MCF 10A (cell line): ENCODE measurements around the gene BPHL. TPM values are rescaled to one million over a fixed set of nuclear protein-coding genes. Genes with fewer than 3 reads are reported as not detected.

Experiments
- BruUV-seq: library from RNA; stranded (reverse); fragments of 400-500 nt; replicated peaks from 2 replicates; lab custom pipeline; 2021; lab: Mats Ljungman, UMichigan
- CTCF ChIA-PET: fragments of 300-600 bp; sonication (Branson Sonifier 250); formaldehyde crosslinking; extraction: SDS; loops from one replicate; lab custom pipeline; 2021; ENCODE audit warnings: antibody characterized with exemption, inconsistent platforms; lab: Yijun Ruan, JAX
- POLR2A ChIA-PET: fragments of 300-600, 350-650 bp; sonication (Branson Sonifier 250); formaldehyde crosslinking; extraction: SDS; loops from one replicate; lab custom pipeline; 2020; ENCODE audit warnings: antibody characterized with exemption, inconsistent platforms; lab: Yijun Ruan, JAX
- DNase-seq: peaks from one replicate; pipeline ENCODE4 v3.0.0-alpha.2; 2018; ENCODE audit not compliant: unreplicated experiment
- H3K27ac Mint-ChIP-seq: one replicate; pipeline ENCODE4 v1.8.0; 2022; ENCODE audit warnings: mild to moderate bottlenecking, low read depth, mixed read lengths; ENCODE audit not compliant: unreplicated experiment
- H3K27me3 Mint-ChIP-seq: one replicate; pipeline ENCODE4 v1.8.0; 2022; ENCODE audit warnings: mixed read lengths; ENCODE audit not compliant: insufficient read depth, unreplicated experiment
- H3K36me3 Mint-ChIP-seq: one replicate; pipeline ENCODE4 v1.8.0; 2022; ENCODE audit warnings: mild to moderate bottlenecking, moderate library complexity, mixed read lengths; ENCODE audit not compliant: insufficient read depth, unreplicated experiment
- H3K4me1 Mint-ChIP-seq: one replicate; pipeline ENCODE4 v1.8.0; 2022; ENCODE audit warnings: mixed read lengths; ENCODE audit not compliant: insufficient read depth, unreplicated experiment
- H3K4me3 Mint-ChIP-seq: one replicate; pipeline ENCODE4 v1.8.0; 2022; ENCODE audit warnings: mild to moderate bottlenecking, moderate library complexity, mixed read lengths; ENCODE audit not compliant: unreplicated experiment
- H3K9me3 Mint-ChIP-seq: one replicate; pipeline ENCODE4 v1.8.0; 2022; ENCODE audit warnings: mixed read lengths; ENCODE audit not compliant: unreplicated experiment
- intact Hi-C: fragments of 100-400 bp; cut with micrococcal nuclease; formaldehyde crosslinking; loops from 2 replicates; pipeline ENCODE4 v1.14.1; 2022
- total RNA-seq: library from RNA; stranded (reverse); gene quantifications from 2 replicates; pipeline ENCODE4 v1.2.3, GENCODE V29; 2022
- TF ChIP-seq, protein P1 (sequence below): fragments of 200-600 bp; IDR thresholded peaks from one replicate; pipeline ENCODE4 v1.8.0; 2022; ENCODE audit warnings: antibody characterized with exemption, mild to moderate bottlenecking; ENCODE audit not compliant: unreplicated experiment

BPHL gene
- total RNA-seq, 1 experiment from 2014 or later: 13.2 TPM

GRCh38 chr6:3200682-3201081 lies 82.2 kb downstream of the BPHL start:
- intact Hi-C loops: no loop called here
- Mint-ChIP-seq H3K4me3 (no peak overlapping the region), H3K27me3 (no peaks in the 10 kb centered on the region), H3K36me3 (no peaks in the 10 kb centered on the region), H3K9me3 (peaks cover 7% of the 10 kb centered on the region), H3K27ac (no peak overlapping the region), H3K4me1 (peaks cover under 1% of the 10 kb centered on the region)
- POLR2A ChIA-PET: no interaction called here
- CTCF ChIA-PET: no interaction called here
- BruUV-seq: no TSS peak
- TF ChIP-seq, protein P1, sequence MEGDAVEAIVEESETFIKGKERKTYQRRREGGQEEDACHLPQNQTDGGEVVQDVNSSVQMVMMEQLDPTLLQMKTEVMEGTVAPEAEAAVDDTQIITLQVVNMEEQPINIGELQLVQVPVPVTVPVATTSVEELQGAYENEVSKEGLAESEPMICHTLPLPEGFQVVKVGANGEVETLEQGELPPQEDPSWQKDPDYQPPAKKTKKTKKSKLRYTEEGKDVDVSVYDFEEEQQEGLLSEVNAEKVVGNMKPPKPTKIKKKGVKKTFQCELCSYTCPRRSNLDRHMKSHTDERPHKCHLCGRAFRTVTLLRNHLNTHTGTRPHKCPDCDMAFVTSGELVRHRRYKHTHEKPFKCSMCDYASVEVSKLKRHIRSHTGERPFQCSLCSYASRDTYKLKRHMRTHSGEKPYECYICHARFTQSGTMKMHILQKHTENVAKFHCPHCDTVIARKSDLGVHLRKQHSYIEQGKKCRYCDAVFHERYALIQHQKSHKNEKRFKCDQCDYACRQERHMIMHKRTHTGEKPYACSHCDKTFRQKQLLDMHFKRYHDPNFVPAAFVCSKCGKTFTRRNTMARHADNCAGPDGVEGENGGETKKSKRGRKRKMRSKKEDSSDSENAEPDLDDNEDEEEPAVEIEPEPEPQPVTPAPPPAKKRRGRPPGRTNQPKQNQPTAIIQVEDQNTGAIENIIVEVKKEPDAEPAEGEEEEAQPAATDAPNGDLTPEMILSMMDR: no peak
- no peak for DNase-seq

DNA sequence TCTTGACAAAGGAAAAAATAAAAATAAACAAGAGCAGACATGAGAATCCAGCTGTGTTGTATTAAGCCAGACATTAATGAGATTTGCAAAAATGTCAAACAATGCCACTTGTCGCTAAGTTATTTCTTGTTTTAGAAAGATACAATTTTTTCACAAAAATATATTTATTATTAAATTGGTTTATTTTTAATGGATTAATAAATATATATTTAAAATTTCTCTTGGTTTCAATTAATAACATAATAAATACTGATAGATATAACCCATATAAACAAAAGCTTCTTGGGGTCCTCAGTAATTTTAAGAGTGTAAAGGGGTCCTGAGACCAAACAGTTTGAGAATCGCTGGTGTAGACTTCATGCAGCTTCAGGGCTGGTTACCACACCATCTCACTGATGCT lies 82.9 kb downstream of the BPHL start:
- CTCF ChIA-PET: no interaction called here
- Mint-ChIP-seq H3K27ac (no peak overlapping the region), H3K27me3 (no peaks in the 10 kb centered on the region), H3K36me3 (no peaks in the 10 kb centered on the region), H3K9me3 (peaks cover 7% of the 10 kb centered on the region), H3K4me1 (peaks cover 7% of the 10 kb centered on the region), H3K4me3 (no peak overlapping the region)
- TF ChIP-seq, protein P1: no peak
- DNase-seq: no peak
- intact Hi-C loops: no loop called here
- POLR2A ChIA-PET: no interaction called here
- BruUV-seq: no TSS peak

Other genes with a start within 250 kb of the BPHL start
- not detected in 2 replicates for gene SERPINB9, start 215.4 kb upstream of the BPHL start, total RNA-seq
- 68.5 and 75.6 TPM in 2 replicates for gene SERPINB6, start 147.1 kb upstream of the BPHL start, total RNA-seq
- gene NQO2, start 118.8 kb upstream of the BPHL start, total RNA-seq: 18.6 and 20.0 TPM in 2 replicates
- gene RIPK1, start 50.2 kb upstream of the BPHL start, total RNA-seq: 16.8 and 21.2 TPM in 2 replicates
- 13.3 and 17.8 TPM in 2 replicates for gene TUBB2A, start 38.8 kb downstream of the BPHL start, total RNA-seq
- 0.47 and 0.54 TPM in 2 replicates for gene TUBB2B, start 108.9 kb downstream of the BPHL start, total RNA-seq
- 27.9 and 40.0 TPM in 2 replicates for gene PSMG4, start 140.2 kb downstream of the BPHL start, total RNA-seq